Panc1 (cell line): ENCODE data around the gene MED7. TPM values are rescaled to one million over a fixed set of nuclear protein-coding genes. Genes with fewer than 3 reads are reported as not detected.

Experiments
- ATAC-seq: fragments of 200-7000 bp; cut with Tn5 transposase; 2 replicates; pipeline ENCODE4 v1.9.1; 2020; ENCODE audit warnings: mild to moderate bottlenecking, moderate library complexity
- BruUV-seq: library from RNA; stranded (reverse); fragments of 400-500 nt; replicated peaks from 2 replicates; lab custom pipeline; 2021; lab: Mats Ljungman, UMichigan
- CTCF ChIA-PET: fragments of 300-600 bp; sonication (Branson Sonifier 250); formaldehyde crosslinking; loops from one replicate; lab custom pipeline; 2022; ENCODE audit warnings: antibody characterized with exemption; lab: Charles Lee
- POLR2A ChIA-PET: fragments of 300-600 bp; sonication (Branson Sonifier 250); formaldehyde crosslinking; loops from one replicate; lab custom pipeline; 2022; ENCODE audit warnings: antibody characterized with exemption; lab: Charles Lee
- DNase-seq: peaks from one replicate; pipeline ENCODE4 v3.0.0-alpha.2; 2010; ENCODE audit warnings: low read depth, low spot score
- H3K27ac ChIP-seq: 2 replicates; pipeline ENCODE4 v1.5.1; 2011; ENCODE audit warnings: mild to moderate bottlenecking, low read length, inconsistent platforms
- H3K27me3 ChIP-seq: fragments of 200-500 bp; sonication (Bioruptor generic); 2 replicates; pipeline ENCODE4 v1.6.0; 2014; ENCODE audit warnings: low read length, inconsistent platforms; ENCODE audit not compliant: control insufficient read depth, insufficient read depth
- H3K36me3 ChIP-seq: fragments of 200-500 bp; sonication (Bioruptor generic); 2 replicates; pipeline ENCODE4 v1.5.1; 2014; ENCODE audit warnings: inconsistent platforms, mild to moderate bottlenecking, low read length, moderate library complexity; ENCODE audit not compliant: control insufficient read depth, insufficient read depth
- H3K4me1 ChIP-seq: 2 replicates; pipeline ENCODE4 v1.5.1; 2011; ENCODE audit warnings: inconsistent platforms, mild to moderate bottlenecking, low read length, moderate library complexity; ENCODE audit not compliant: control insufficient read depth, insufficient read depth
- H3K4me3 ChIP-seq, 2 experiments: 2 replicates each; pipeline ENCODE4 v1.5.1; 2011 to 2012; ENCODE audit warnings: low read depth in 2 of 2, low read length in 2 of 2, mild to moderate bottlenecking in 2 of 2, inconsistent platforms in 1 of 2, moderate library complexity in 1 of 2
- H3K9me3 ChIP-seq: fragments of 200-500 bp; sonication (Bioruptor generic); 2 replicates; pipeline ENCODE4 v1.5.1; 2014; ENCODE audit warnings: low read depth, mild to moderate bottlenecking, inconsistent platforms, low read length, moderate library complexity; ENCODE audit not compliant: control insufficient read depth, insufficient read depth
- CTCF ChIP-seq: fragments of 450-650 bp; IDR thresholded peaks from 2 replicates; pipeline ENCODE4 v1.5.1; 2017; ENCODE audit warnings: mild to moderate bottlenecking
- POLR2AphosphoS5 ChIP-seq: IDR thresholded peaks from 2 replicates; pipeline ENCODE4 v1.6.1; 2012; ENCODE audit warnings: mild to moderate bottlenecking, low read depth, low read length, moderate library complexity
- REST ChIP-seq, 2 experiments: IDR thresholded peaks; 2 replicates each; pipeline ENCODE4 v1.6.1; 2011 to 2012; ENCODE audit warnings: low read depth in 2 of 2, control low read depth in 1 of 2, low read length in 1 of 2, mild to moderate bottlenecking in 1 of 2, moderate library complexity in 1 of 2; ENCODE audit not compliant: insufficient read depth in 1 of 2
- SIN3A ChIP-seq: IDR thresholded peaks from 2 replicates; pipeline ENCODE4 v1.6.1; 2012; ENCODE audit warnings: low read depth, mild to moderate bottlenecking, low read length, moderate library complexity, borderline replicate concordance; ENCODE audit not compliant: insufficient read depth
- TCF7L2 ChIP-seq: IDR thresholded peaks from 2 replicates; pipeline ENCODE4 v1.6.1; 2011; ENCODE audit warnings: mild to moderate bottlenecking, low read depth, low read length, inconsistent platforms
- in situ Hi-C: cut with HindIII; loops from 2 replicates; pipeline ENCODE4 v1.10.0; 2016; ENCODE audit warnings: low sequenced_read_pairs, low pct_unique_long_range_greater_than_20kb
- intact Hi-C: fragments of 100-400 bp; cut with micrococcal nuclease; formaldehyde crosslinking; loops from one replicate; pipeline ENCODE4 v1.10.0; 2022; ENCODE audit not compliant: unreplicated experiment
- total RNA-seq: library from RNA; stranded (reverse); gene quantifications from one replicate; pipeline ENCODE4 v1.2.1, GENCODE V29; 2021; ENCODE audit not compliant: unreplicated experiment

MED7 gene
- total RNA-seq, 1 experiment from 2014 or later = 9.9 TPM

- TF ChIP-seq CTCF = no peak
- TF ChIP-seq SIN3A = no peak
- TF ChIP-seq TCF7L2 = no peak
- TF ChIP-seq REST (IDR thresholded peaks at IDR 0.05; ENCODE audit: insufficient read depth in 1 of 2, low read depth in 2 of 2, low read length in 1 of 2) = no peak
- no peak for TF ChIP-seq POLR2AphosphoS5
- H3K27me3 ChIP-seq = 0 out of 2 replicates have a peak, but pooled peaks cover 2% of the 10 kb centered on the region
- POLR2A ChIA-PET = no interaction called here
- H3K4me1 ChIP-seq = no peaks in the 10 kb centered on the region
- H3K9me3 ChIP-seq = no peaks in the 10 kb centered on the region
- no peak overlapping the region for H3K4me3 ChIP-seq
- no peaks in the 10 kb centered on the region for H3K36me3 ChIP-seq
- ATAC-seq (no peak), DNase-seq (no peak)
- CTCF ChIA-PET = no interaction called here
- H3K27ac ChIP-seq = no peak overlapping the region
- intact Hi-C loops (no loop called here), in situ Hi-C loops (no loop called here)
- no TSS peak for BruUV-seq
Observed at GRCh38 chr5:157109744-157110143, 32.9 kb downstream of the MED7 start.

GRCh38 chr5:157108976-157109375, 33.7 kb downstream of the MED7 start, which contains the start of gene HAVCR2:
Gene HAVCR2, minus strand, starts transcription at chr5:157109044. Its CDS starts 61 bp downstream, at chr5:157108983.
- H3K27ac ChIP-seq = no peak within 1 kb of the TSS
- no peaks in the 10 kb centered on the region for H3K36me3 ChIP-seq
- DNase-seq (no peak), ATAC-seq (no peak)
- H3K4me1 ChIP-seq = no peaks in the 10 kb centered on the region
- no peaks in the 10 kb centered on the region for H3K9me3 ChIP-seq
- ChIA-PET CTCF (interaction anchor here (0.6 kb wide), 1 partner anchor 23 kb away, joined by 3 read pairs; no protein-coding TSS in a partner anchor), POLR2A (interaction anchor here (0.6 kb wide), 1 partner anchor 10 kb away, joined by 3 read pairs; no protein-coding TSS in a partner anchor)
- intact Hi-C loops (no loop called here), in situ Hi-C loops (no loop called here)
- H3K27me3 ChIP-seq = 0 out of 2 replicates have a peak, but pooled peaks cover 2% of the 10 kb centered on the region
- H3K4me3 ChIP-seq = no peak within 1 kb of the TSS
- no TSS peak for BruUV-seq
- no peak for TF ChIP-seq CTCF
- no peak for TF ChIP-seq TCF7L2
- no peak for TF ChIP-seq SIN3A
- TF ChIP-seq REST (IDR thresholded peaks at IDR 0.05; ENCODE audit: insufficient read depth in 1 of 2, low read depth in 2 of 2, low read length in 1 of 2) = no peak
- TF ChIP-seq POLR2AphosphoS5 = no peak
